Urothelium cell line (cell line): ENCODE data around the gene MAST3.
"Not testable (repeated sequence)": the region's sequence is repeated elsewhere in the genome, so short reads cannot be mapped to it uniquely, and the experiment has no call there.

Experiments used
- DNase-seq: peaks from one replicate; pipeline ENCODE4 v3.0.0; 2011; ENCODE audit warnings: low spot score, mixed read lengths
- FAIRE-seq: peaks from 2 replicates; lab custom pipeline; 2011; peaks lifted over from hg19 to GRCh38; lab: Jason Lieb, UNC

The MAST3 gene

DNA sequence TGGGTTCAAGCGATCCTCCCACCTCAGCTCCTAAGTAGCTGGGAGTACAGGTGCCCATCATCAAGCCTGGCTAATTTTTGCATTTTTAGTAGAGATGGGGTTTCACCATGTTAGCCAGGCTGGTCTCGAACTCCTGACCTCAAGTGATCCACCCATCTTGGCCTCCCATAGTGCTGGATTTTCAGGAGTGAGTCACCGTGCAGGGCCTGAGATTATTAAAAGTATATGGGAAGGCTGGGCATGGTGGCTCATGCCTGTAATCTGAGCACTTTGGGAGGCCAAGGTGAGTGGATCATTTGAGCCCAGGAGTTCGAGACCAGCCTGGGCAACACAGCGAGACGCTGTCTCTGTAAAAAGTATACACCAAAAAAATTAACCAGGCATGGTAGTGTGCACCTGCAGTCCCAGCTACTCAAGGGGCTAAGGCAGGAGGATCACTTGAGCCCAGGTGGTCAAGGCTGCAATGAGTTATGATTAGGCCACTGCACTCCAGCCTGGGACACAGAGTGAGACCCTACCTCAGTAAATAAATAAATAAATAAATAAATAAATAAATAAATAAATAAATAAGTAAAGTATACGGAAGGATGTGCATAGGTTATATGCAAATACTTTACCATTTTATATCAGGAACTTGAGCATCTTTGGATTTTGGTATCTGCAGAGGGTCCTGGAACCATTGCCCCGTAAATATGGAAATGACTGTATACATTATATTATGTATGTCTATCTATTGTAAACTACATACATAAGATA is 11.7 kb upstream of the MAST3 start:
- DNase-seq = no peak
- no peak for FAIRE-seq

DNA sequence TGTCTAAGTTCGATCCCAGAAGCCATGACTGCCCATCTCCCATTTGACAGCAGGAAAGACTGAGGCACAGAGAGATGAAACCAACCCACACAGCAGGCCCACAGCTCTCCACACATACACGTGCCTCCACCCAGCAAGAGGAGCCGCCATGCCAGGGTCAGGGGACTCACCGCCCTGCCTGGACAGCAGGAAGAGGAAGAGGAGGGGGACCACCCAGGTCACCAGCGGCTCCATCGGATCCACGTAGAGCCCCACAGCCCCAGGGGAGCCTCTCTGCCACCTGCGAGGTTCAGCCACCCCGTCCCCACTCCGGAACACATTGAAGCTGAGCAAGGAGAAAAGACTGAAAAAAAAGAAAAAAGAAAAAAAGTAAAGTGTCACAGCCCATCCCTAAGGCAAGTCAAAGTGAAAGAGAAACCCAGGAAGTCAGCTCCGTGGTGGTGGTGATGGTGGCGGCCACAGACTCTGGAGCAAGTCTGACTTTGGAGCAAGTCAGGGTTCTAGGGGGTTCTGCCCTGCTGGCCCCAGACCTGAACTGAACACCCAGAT is 10.9 kb upstream of the MAST3 start, which contains the start of gene IL12RB1:
Gene IL12RB1, minus strand, starts transcription at position 345 of the 549 bp plus-strand sequence. Its CDS starts 111 bp downstream, at position 234.
- FAIRE-seq = no peak

DNA sequence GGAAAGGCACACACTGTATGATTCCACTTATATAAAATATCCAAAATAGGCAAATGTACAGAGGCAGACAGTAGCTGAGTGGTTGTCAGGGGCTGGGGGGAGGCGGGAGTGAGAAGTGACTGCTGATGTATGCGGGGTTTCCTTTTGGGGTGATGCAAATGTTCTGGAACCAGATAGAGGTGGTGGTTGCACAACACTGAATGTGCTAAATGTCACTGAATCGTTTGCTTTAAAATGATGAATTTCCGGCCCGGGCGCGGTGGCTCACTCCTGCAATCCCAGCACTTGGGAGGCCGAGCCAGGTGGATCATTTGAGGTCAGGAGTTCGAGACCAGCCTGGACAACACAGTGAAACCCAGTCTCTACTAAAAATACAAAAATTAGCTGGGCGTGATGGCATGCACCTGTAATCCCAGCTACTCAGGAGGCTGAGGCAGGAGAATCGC is 8.5 kb upstream of the MAST3 start:
- not testable (repeated sequence) for FAIRE-seq, DNase-seq

More for the DNA sequence above, 10.9 kb upstream of the MAST3 start, which contains the start of gene IL12RB1:
- DNase-seq = no peak

DNA sequence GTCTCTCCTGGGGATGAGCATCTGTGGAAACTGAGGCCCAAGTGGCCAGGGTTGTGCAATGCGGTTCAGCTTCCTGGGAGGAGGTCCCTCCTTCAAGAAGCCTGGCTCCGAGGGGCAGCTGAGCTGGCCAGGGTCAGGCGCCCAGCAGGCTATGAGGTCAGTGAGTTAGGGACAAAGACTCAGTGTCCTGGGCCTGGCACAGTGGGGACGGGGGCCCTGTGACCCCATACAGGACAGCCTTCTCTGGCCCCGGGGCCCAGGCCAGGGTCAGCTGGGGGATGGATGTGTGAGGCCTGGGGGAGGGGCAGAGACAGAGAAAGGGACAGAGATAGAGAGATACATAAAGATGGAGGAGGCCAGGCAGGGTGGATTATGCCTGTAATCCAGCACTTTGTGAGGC is 7.9 kb upstream of the MAST3 start:
- FAIRE-seq (no peak), DNase-seq (no peak)

DNA sequence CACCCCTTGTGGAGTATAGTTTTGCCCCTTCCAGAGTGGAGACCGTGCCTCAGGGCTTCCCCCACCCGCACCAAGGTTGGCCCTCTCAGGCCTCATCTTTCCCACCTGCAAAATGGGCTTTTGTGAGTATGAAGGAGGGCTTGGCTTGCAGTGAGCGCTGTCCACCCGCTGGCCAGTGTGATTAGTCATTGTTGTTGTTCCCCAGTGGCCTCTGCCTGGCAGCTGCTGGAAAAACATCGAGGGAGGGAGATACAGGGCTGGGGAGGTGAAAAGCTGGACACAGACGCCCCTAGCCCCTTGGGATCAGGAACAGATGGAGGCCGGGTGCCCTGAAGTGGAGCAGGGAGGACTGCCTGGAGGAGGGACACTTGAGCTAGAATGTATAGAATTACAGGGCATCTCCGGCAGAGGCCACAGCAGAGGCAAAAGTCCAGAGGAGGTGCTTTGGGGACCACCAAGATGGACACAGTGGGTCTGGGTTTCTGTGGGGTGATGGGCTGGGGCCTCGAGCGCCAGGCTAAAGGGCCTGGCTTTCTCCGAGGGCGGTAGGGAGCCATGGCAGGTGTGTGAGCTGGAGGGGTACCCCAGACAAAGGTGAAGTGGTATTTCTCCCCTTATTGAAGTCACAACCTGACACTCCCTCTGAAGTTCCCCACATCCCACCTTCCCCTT is 6.9 kb upstream of the MAST3 start:
- FAIRE-seq (no peak), DNase-seq (no peak)

DNA sequence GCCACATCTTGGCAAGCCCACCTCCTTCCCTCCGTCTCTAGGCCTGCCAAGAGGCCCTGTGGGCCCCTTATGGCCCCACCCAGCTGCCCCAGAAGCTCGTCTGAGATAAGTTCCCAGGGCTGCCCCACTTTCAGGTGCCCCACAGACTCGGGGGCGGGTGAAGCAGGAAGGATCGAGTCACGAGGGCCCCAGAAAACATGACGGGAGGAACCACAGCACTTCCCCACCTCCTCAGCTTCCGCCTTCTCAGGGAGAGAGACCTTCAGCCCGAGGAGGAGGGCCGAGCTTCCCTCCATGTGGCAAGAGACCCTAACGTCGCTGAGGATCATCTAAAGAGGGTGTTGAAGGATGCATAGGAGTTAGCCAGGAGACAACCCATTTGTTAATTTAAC is 6.4 kb upstream of the MAST3 start:
- FAIRE-seq (no peak), DNase-seq (no peak)

DNA sequence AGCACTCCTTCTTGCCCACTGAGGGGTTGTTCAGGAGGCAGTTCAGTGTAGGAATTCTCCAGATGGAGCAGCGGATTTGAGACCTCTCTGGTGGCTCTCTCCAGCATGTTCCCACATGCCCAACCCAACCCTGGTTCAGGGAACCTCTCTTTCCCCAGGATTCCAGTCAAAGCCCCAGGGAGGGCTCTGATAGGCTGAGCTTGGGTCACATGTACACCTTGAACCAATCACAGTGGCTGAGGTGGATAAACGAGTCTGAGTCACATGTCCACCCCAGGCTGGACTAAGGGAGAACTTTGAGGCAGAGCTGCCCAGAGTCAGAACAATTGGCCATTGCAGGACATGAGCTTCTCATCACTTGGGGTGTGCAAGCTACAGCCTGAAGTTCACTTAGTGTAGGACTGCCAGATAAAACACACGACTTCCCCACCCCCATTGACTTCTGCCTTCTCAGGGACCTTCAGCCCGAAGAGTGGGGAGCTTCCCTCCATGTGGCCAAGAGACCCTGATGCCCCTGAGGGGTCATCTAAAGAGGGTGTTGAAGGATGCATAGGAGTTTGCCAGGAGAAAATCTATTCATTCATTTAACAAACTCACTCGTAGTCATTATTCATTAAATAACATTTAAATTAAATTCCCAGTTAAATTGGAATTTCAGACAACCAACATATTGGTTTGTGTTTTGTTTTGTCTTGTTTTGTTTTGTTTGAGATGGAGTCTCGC is 4.0 kb upstream of the MAST3 start:
- DNase-seq (no peak), FAIRE-seq (no peak)

DNA sequence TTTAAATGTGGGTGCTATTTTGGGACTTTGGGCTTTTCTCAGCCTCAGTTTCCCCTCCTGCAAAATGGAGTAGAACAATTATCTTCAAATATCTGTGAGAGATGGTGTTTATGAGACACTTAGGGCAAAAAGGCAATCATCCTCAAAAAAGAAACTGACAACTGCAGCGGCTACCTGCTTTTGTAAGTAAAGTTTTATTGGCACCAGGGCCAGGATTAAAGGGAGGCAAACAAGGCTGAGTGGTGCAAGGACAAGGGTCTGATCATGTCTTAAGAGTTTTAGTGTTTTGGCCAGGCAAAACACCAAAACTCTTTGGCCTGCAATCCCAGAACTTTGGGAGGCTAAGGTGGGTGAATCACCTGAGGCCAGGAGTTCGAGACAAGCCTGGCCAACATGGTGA is 1.3 kb upstream of the MAST3 start:
- DNase-seq (no peak), FAIRE-seq (no peak)

DNA sequence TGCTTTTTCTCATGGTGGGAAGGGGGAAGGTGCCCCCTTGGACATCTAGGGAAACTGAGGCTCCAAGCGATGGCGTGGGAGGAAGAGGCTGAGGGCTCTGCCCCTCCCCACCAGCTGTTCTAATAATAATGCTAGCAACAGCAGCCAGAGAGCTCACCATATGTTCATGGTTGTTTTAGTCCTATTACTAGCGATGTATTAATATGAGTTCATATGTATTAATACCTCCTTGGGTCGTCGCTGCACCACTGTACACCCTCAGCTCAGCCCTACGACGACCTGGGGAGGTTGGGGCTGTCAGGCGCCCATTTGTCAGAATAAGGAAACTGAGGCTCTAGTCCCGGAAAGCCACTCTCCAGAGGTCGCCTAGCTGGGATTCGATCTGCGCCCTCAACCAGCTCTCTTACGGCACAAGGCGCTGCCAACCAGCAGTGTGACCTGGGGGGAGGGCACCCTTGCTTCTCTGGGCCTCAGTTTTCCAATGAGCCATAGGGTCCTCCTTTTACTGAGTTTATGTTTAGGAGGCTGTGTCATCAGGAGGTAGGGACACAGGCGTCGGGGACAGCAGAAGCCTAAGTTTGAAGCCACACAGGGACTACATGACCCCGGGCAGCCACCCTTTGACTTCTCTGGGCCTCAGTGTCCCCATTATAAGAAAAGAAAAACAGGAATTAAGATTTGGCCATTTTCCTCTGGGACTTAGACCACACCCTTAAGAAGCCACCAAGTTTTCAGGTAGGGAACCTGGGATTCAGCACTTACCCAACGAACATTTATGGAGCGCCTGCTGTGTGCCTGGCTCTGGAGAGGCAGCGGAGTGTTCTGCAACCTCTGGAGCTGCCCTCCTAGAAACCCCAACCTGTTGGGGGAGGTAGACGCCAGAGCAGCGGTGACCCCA is 664 bp downstream of the MAST3 start:
- FAIRE-seq = no peak
- DNase-seq = no peak

DNA sequence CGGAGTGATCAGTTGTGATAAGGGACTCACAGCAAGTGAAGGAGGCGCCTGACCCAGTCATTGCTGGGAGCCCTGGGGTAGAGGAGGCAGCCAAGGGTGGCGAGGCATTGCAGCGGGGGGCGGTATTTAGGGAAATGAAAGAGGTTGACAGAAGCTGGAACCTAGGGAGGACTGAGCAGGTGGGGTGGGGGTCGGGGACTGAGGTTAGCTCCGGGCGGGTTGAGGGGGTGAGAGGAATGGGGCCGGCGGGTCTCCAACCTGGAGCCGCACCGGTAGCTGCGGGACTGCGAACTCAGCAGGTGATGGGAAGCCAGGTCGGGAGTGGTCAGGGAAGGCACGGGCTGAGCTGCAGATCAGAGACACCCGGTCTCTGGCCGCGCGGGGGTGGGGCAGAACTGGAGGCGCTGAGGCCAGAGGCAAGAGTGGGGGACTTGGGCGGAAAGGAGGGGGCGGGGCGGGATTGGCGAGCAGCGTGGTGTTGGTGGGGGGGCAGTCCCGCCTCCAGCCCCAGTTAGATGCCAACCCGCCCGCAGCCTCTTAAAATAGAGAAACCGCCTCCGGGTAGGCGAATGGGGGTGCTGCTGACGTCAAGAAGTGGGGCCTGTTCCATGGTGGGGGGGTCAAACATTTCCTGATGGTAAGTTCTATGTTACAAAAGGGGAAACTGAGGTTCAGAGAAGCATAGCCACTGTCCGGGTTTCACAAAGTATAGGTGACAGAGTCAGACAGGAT is 1.5 kb downstream of the MAST3 start:
- DNase-seq (no peak), FAIRE-seq (no peak)

DNA sequence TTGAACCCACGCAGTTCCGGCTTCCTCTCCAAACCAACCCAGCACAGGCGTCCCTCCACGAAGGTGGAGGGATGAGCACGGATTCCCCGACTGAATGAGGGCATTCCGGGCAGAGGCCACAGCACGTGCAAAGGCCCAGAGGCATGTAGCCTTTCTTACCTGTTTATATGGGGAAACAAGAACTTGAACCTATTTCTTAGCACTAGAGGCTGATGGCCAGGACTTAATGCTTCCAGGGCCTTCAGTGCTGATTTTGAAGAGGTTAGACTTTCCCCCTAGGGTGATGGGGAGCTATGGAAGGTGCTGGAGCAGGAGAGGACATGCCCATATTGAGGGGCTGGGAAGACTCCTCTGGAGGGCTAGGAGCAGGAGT is 2.0 kb downstream of the MAST3 start:
- FAIRE-seq = no peak
- DNase-seq = no peak

DNA sequence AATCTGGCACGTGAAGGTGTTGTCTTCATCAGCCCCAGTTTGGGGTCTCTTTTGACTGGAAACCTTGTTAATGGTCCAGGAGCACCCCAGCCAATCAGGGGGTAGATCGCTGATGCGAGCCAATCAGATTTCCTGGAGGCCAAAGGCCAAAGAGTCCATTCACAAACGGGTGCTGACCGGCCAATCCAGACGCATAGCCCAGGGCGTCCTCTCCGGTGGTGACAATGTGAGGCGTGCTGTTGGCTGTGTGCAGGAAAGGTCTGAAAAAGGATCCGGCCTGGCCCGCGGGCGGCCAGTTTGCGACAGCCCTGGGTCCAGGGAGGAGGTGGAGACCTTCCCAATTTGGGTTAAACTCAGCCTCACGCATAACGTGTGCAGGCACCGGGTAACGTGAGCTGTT is 3.1 kb downstream of the MAST3 start:
- DNase-seq (no peak), FAIRE-seq (no peak)

DNA sequence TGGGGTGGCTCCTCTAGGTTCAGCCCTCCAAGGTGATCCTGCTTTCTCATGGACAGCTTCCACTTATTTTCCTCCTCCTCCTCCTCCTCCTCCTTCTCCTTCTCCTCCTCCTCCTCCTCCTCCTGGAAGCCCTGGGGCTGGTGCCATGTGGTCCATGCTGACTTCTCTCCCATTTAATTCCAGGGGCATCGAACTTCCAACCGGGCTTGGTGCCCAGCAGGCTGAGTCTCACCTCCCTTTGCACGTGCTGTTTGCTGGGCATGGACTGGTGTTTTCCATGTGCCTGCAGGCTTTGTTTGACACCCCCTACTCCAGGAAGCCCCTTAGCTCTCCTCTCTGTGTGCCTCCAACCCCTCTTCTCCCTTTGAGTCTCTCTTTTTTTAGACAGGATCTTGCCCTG is 3.7 kb downstream of the MAST3 start:
- DNase-seq (no peak), FAIRE-seq (no peak)

DNA sequence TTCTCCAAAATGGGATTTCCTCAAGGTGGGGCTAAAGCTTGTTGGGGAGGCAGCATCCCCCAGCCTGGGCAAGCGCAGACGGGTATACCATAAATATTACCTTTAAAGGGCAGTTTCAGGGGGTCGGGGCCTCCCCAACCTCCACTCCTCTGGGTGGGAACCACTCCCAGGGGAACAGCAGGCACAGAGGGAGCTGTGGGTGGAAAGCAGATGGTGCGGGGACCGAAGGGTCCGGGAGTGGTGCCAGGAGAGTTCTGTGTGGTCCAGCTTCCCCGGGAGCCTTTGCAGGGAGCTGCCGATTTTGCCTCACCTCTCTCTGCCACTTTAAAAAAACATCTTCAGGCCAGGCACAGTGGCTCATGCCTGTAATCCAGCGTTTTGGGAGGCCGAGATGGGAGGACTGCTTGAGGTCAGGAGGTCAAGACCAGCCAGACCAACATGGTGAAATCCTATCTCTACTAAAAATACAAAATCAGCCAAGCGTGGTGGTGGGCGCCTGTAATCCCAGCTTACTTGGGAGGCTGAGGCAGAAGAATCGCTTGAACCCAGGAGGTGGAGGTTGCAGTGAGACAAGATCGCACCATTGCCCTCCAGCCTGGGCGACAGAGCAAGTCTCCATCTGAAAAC is 5.5 kb downstream of the MAST3 start:
- DNase-seq (no peak), FAIRE-seq (no peak)

DNA sequence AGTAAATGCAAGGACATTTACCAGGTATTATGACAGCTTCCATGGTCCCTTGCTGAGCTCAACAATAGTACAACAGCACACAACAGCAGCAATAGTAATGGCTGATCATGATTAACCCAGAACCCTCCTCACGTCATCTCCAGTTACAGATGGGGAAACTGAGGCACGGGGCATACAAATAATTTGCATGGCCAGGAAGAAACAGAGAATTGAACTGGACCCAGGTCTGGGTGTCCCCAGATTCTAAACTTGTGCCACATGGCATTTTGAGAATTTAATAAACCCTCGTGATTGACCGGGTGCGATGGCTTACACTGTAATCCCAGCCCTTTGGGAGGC is 7.2 kb downstream of the MAST3 start:
- DNase-seq (no peak), FAIRE-seq (no peak)

DNA sequence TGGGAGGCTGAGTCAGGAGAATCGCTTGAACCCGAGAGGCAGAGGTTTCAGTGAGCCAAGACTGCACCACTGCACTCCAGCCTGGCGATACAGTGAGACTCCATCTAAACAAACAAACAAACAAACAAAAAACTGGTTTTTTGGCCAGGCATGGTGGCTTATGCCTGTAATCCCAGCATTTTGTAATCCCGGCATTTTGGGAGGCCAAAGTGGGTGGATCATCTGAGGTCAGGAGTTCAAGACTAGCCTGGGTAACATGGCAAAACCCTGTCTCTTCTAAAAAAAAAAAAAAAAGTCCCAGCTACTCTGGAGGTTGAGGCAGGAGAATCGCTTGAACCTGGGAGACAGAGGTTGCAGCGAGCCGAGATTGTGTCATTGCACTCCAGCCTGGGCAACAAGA is 7.7 kb downstream of the MAST3 start:
- not testable (repeated sequence) for FAIRE-seq, DNase-seq

DNA sequence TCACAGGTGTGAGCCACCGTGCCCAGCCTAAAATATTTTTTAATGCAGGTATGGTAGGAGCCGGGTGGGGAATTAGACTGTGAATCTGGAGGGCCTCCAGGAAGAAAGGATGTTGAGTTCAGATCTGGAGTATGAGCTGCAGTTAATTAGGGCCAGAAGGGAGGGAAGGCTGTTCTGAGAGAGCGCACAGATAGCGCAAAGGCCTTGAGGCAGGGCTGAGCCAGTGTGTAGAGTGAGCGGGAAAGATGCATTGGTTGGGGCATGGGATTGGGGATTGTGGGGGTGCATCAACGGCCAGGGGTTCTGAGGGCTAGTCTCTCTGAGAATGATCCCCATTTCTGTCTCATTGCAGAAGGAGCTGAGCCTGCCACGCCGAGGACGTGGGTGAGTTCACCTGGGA is 9.7 kb downstream of the MAST3 start:
- DNase-seq (no peak), FAIRE-seq (no peak)

DNA sequence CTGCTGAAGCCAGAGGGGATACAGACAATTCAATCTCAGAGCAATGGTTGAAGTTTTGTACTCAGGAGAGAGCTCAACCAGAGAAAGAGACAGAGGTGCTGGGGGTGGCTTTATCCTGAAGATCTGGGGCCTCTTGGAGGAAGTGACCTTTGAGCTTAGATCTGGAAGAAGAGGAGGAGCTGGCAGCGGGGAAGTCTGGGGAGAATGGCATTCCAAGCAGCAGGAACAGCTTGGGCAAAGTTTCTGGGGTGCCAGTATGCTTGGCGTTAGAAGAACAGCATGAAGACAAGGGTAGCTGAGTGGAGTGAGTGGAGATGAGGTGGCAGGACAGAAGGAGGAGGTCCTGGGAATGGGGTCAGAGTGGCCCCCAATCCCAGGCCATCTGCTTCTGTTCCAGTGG is 11.3 kb downstream of the MAST3 start:
- DNase-seq = no peak
- no peak for FAIRE-seq

DNA sequence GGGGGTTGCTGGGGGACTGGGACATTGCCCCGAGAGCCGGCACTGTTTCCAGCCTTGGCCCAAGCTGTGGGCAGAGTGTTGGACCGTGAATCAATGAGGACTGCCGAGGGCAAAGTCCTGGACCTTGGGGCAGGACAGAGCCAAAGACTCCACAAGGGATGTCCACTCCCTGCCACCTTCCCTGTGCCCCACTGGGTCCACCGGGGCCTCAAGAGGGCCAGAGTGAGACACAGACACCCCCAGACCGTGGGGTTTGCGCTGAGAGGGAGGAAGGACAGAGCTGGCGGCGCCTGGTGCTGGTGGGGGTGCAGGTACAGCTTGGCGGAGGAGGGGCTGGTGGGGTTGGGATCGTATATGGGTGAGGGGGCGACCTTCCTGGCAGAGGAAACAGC is 11.8 kb downstream of the MAST3 start:
- no peak for FAIRE-seq
- no peak for DNase-seq
